ENCODE results near the gene C8A.

The C8A gene

GRCh38 chr1:56904663-56905397 is 50.2 kb downstream of the C8A start:
- Mint-ChIP-seq H3K36me3 (ENCODE audit: low read depth) (no peaks in the 10 kb centered on the region), H3K27ac (no peak overlapping the region), H3K4me3 (no peak overlapping the region), H3K9me3 (no peaks in the 10 kb centered on the region), H3K27me3 (ENCODE audit: low read depth, poor library complexity) (peaks cover 29% of the 10 kb centered on the region), H3K4me1 (no peaks in the 10 kb centered on the region)
- DNase-seq: no peak
- no peak for TF ChIP-seq CTCF (IDR thresholded peaks at IDR 0.05)

DNA sequence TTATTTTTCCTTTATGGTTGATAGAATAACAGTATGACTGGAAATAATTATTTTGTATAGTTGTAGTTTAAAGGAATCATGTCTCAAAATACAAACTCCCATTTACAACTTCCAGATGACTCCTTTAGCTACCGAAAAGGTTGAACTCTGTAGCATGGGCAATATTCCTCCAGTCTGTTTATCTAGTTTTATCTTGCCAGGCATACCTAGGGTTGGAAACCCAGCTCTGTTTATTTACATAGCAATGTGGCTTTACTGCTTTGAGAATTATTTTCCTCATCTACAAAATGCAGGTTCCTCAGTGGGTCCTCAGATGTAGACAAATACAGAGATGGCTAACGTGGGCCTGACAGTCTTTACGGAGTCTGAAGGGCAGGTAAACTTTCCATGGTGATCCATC is 51.1 kb downstream of the C8A start:
- DNase-seq: no peak
- Mint-ChIP-seq H3K27me3 (ENCODE audit: low read depth, poor library complexity) (peaks cover 27% of the 10 kb centered on the region), H3K27ac (no peak overlapping the region), H3K36me3 (ENCODE audit: low read depth) (no peaks in the 10 kb centered on the region), H3K4me3 (no peak overlapping the region), H3K4me1 (no peaks in the 10 kb centered on the region), H3K9me3 (no peaks in the 10 kb centered on the region)
- TF ChIP-seq CTCF (IDR thresholded peaks at IDR 0.05): no peak

DNA sequence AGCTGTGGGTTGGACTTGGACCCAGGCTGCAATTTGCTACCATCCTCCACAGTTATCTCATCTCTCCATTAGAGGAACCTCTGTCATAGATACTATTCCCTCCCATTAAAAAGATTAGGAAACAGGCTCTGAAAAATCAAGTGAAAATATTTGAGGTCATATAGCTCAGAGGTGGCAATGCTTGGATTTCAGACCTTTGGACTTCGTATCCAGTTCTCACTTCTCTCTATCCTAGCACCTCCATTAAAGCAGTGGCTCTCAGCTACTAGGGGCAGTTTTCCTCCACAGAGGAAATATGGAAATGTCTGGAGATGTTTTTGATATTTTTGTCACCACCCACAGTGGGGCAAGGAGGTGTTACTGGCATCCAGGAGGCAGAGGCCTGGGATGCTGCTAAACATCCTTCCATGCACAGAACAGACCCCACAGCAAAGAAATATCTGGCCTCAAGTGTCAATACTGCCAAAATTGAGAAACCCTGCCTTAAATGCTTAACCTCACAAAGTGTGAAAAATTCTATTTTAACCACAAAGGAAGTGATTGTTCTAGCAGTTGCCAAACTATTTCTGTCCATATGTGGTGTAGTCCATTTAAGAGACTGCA is 54.1 kb downstream of the C8A start:
- TF ChIP-seq CTCF (IDR thresholded peaks at IDR 0.05): no peak
- Mint-ChIP-seq H3K4me1 (no peaks in the 10 kb centered on the region), H3K27me3 (ENCODE audit: low read depth, poor library complexity) (peaks cover 19% of the 10 kb centered on the region), H3K9me3 (no peaks in the 10 kb centered on the region), H3K36me3 (ENCODE audit: low read depth) (no peaks in the 10 kb centered on the region), H3K4me3 (no peak overlapping the region), H3K27ac (no peak overlapping the region)
- DNase-seq: no peak

DNA sequence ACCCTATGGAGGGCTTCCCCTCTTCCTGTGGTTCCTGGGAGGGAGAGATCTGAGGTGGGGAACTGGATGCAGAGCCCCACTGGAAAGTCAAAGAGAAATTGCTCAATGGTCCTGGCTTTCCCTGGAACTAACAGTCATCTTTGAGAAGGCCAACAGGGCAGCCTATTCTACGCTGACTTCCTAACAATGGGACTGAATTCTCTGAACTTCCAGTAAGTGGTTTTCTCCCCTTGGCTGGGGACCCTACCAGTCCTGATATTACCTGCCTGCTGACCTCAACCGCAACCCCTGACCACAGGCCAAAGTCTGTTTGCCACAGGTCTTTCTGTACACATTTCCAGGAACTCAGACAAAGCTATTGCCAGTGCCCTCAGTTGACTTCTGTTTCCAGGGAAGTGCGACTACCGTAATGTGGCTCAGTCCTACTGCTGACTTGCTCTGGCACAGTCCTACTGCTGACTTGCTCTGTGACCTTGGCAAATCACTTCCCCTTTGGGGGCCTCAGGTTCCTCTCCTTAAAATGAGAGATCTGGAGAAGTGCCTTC is 55.9 kb downstream of the C8A start:
- Mint-ChIP-seq H3K27me3 (ENCODE audit: low read depth, poor library complexity) (peaks cover 20% of the 10 kb centered on the region), H3K4me1 (no peaks in the 10 kb centered on the region), H3K27ac (no peak overlapping the region), H3K36me3 (ENCODE audit: low read depth) (no peaks in the 10 kb centered on the region), H3K4me3 (no peak overlapping the region), H3K9me3 (no peaks in the 10 kb centered on the region)
- no peak for DNase-seq
- no peak for TF ChIP-seq CTCF (IDR thresholded peaks at IDR 0.05)

DNA sequence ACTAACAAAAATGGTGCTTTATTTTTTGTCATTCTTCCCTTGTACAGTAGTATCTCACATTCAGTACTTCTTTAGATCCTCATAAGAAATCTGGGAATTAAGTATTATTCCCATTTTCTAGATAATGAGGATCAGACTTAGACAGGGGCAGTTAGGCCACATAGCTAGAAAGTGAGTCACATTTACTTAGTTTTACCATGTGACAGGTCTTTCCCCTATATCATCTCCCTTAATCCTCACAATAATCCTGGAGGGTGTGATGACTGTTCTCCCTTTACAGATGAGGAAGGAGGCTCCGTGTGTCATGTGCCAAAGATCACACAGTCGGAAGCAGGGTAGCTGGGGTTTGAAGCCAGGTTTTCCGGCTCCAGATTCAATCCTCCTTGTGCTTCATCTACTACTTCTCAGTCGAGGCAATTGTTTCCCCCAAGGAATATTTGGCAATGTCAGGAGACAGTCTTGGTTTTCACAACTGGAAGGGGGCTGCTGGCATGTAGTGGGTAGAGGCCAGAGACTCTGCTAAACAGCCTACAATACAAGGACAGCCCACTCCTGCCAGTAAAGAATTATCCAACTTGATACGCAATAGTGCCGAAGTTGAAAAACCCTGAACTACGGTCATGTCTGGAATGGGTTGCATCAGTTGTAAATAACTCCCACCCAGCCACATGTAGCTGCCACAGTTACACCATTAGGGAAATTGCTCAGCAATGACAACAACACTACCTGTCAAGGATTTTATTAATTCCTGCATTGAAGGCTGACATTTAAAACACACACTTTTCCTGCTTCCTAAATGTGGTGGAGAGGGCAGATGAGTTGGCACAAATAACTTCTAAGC is 56.7 kb downstream of the C8A start:
- Mint-ChIP-seq H3K27ac (peak overlapping the region; percentile 31), H3K36me3 (ENCODE audit: low read depth) (no peaks in the 10 kb centered on the region)
- TF ChIP-seq CTCF (IDR thresholded peaks at IDR 0.05): no peak

More for the DNA sequence above, 56.7 kb downstream of the C8A start:
- no peak for DNase-seq
- Mint-ChIP-seq H3K4me1 (no peaks in the 10 kb centered on the region), H3K9me3 (no peaks in the 10 kb centered on the region), H3K27me3 (ENCODE audit: low read depth, poor library complexity) (peaks cover 17% of the 10 kb centered on the region), H3K4me3 (no peak overlapping the region)

Measured in nephron progenitor cell (in vitro differentiated cells).